PC-3 (cell line): ENCODE measurements around the gene C5orf22. TPM values are rescaled to one million over a fixed set of nuclear protein-coding genes. Genes with fewer than 3 reads are reported as not detected.

ENCODE experiments used
- ATAC-seq: fragments of 200-7000 bp; cut with Tn5 transposase; 2 replicates; pipeline ENCODE4 v1.9.1; 2020; ENCODE audit warnings: mild to moderate bottlenecking, moderate library complexity
- BruUV-seq: library from RNA; stranded (reverse); fragments of 400-500 nt; replicated peaks from 2 replicates; lab custom pipeline; 2021; lab: Mats Ljungman, UMichigan
- CTCF ChIA-PET: fragments of 300-600 bp; sonication (Branson Sonifier 250); formaldehyde crosslinking; loops from one replicate; lab custom pipeline; 2022; ENCODE audit warnings: antibody characterized with exemption; lab: Charles Lee
- POLR2A ChIA-PET: fragments of 300-600 bp; sonication (Branson Sonifier 250); formaldehyde crosslinking; loops from one replicate; lab custom pipeline; 2022; ENCODE audit warnings: antibody characterized with exemption; ENCODE audit not compliant: unreplicated experiment; lab: Charles Lee
- DNase-seq: peaks from one replicate; pipeline ENCODE4 v3.0.0-alpha.2; 2015
- H2AFZ ChIP-seq: fragments of 300-600 bp; sonication (generic); 2 replicates; pipeline ENCODE4 v1.6.0; 2016; ENCODE audit warnings: antibody characterized with exemption, low read length
- H3F3A ChIP-seq: fragments of 300-600 bp; sonication (generic); one replicate; pipeline ENCODE4 v1.6.0; 2017; ENCODE audit warnings: antibody characterized with exemption, low read length, control low read depth, mild to moderate bottlenecking; ENCODE audit not compliant: unreplicated experiment
- H3K27ac ChIP-seq: fragments of 300-600 bp; sonication (generic); 2 replicates; pipeline ENCODE4 v1.5.1; 2016; ENCODE audit warnings: mild to moderate bottlenecking, low read length
- H3K27me3 ChIP-seq: fragments of 300-600 bp; sonication (generic); 2 replicates; pipeline ENCODE4 v1.6.1; 2016; ENCODE audit warnings: low read length, mixed read lengths
- H3K36me3 ChIP-seq: fragments of 300-600 bp; sonication (generic); 2 replicates; pipeline ENCODE4 v1.6.1; 2016; ENCODE audit warnings: low read depth, mixed run types, low read length, mixed read lengths
- H3K4me1 ChIP-seq: fragments of 300-600 bp; sonication (generic); 2 replicates; pipeline ENCODE4 v1.5.1; 2016; ENCODE audit warnings: low read length; ENCODE audit not compliant: insufficient read depth
- H3K4me2 ChIP-seq: fragments of 300-600 bp; sonication (generic); 2 replicates; pipeline ENCODE4 v1.6.0; 2016; ENCODE audit warnings: low read length
- H3K4me3 ChIP-seq: fragments of 300-600 bp; sonication (generic); 2 replicates; pipeline ENCODE4 v1.5.1; 2016; ENCODE audit warnings: mild to moderate bottlenecking, low read length, mixed read lengths
- H3K79me2 ChIP-seq: fragments of 300-600 bp; sonication (generic); 2 replicates; pipeline ENCODE4 v1.6.1; 2017; ENCODE audit warnings: low read length, mixed read lengths
- H3K9ac ChIP-seq: fragments of 300-600 bp; sonication (generic); 2 replicates; pipeline ENCODE4 v1.6.0; 2016; ENCODE audit warnings: mild to moderate bottlenecking, low read length
- H3K9me2 ChIP-seq: fragments of 300-600 bp; sonication (generic); replicated peaks from 2 replicates; pipeline ENCODE4 v1.6.1; 2016; ENCODE audit warnings: mixed run types, low read length, mixed read lengths
- H3K9me3 ChIP-seq: fragments of 300-600 bp; sonication (generic); 2 replicates; pipeline ENCODE4 v1.6.1; 2016; ENCODE audit warnings: low read length, mixed read lengths
- H4K20me1 ChIP-seq: fragments of 300-600 bp; sonication (generic); 2 replicates; pipeline ENCODE4 v1.6.1; 2016; ENCODE audit warnings: low read length, mixed read lengths
- CTCF ChIP-seq: fragments of 300-600 bp; sonication (generic); conservative IDR thresholded peaks from 2 replicates; pipeline ENCODE4 v1.5.1; 2017; ENCODE audit warnings: antibody characterized with exemption, low read depth, mild to moderate bottlenecking, low read length
- EZH2 ChIP-seq: fragments of 300-600 bp; sonication (generic); IDR thresholded peaks from one replicate; pipeline ENCODE4 v1.6.1; 2017; ENCODE audit warnings: antibody characterized with exemption, mild to moderate bottlenecking, low read length; ENCODE audit not compliant: unreplicated experiment
- EZH2phosphoT487 ChIP-seq: fragments of 300-600 bp; sonication (generic); IDR thresholded peaks from 2 replicates; pipeline ENCODE4 v1.6.1; 2018; ENCODE audit warnings: mild to moderate bottlenecking, antibody characterized with exemption, low read length, borderline replicate concordance
- intact Hi-C: fragments of 100-400 bp; cut with micrococcal nuclease; formaldehyde crosslinking; loops from 2 replicates; pipeline ENCODE4 v1.9.0; 2023
- total RNA-seq: library from RNA; depleted of rRNA; stranded (reverse); fragments of >200 nt; gene quantifications from 2 replicates; pipeline ENCODE4 v1.2.3, GENCODE V29; 2014

The C5orf22 gene
- total RNA-seq, 1 experiment from 2014 or later, result 15.3 TPM

DNA sequence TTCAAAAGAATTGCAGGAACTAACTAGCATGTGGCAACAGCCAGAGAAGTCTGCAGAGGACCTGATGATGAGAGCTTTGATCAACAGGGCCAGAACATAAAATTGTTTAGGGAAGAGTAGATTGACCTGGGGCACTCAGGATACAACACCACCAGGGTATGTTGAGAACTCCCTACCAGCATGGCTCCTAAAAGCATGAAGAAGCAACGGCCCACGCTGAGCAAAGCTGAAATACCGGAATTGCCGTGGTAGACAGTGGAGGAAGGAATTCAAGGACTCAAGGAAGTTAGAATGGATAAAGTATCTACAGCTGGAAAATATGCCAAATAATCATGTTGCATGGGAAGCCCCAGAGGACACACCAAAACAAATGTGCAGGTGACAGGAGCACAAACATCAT is 31.8 kb upstream of the C5orf22 start:
- BruUV-seq, result no TSS peak
- no peak for ATAC-seq
- H2AFZ ChIP-seq, result no peak overlapping the region
- H3K36me3 ChIP-seq, result peaks cover 77% of the 10 kb centered on the region
- no peaks in the 10 kb centered on the region for H3K9me3 ChIP-seq
- no peaks in the 10 kb centered on the region for H3K9me2 ChIP-seq
- ChIA-PET POLR2A (no interaction called here), CTCF (no interaction called here)
- DNase-seq, result no peak
- TF ChIP-seq EZH2 (no peak), EZH2phosphoT487 (no peak), CTCF (no peak)
- H4K20me1 ChIP-seq, result no peaks in the 10 kb centered on the region
- no peaks in the 10 kb centered on the region for H3K27me3 ChIP-seq
- no peak overlapping the region for H3K4me2 ChIP-seq
- H3K9ac ChIP-seq, result no peak overlapping the region
- no peak overlapping the region for H3K4me3 ChIP-seq
- intact Hi-C loops, result no loop called here
- H3K4me1 ChIP-seq, result no peaks in the 10 kb centered on the region
- H3K27ac ChIP-seq, result no peak overlapping the region
- no peaks in the 10 kb centered on the region for H3F3A ChIP-seq
- no peaks in the 10 kb centered on the region for H3K79me2 ChIP-seq

DNA sequence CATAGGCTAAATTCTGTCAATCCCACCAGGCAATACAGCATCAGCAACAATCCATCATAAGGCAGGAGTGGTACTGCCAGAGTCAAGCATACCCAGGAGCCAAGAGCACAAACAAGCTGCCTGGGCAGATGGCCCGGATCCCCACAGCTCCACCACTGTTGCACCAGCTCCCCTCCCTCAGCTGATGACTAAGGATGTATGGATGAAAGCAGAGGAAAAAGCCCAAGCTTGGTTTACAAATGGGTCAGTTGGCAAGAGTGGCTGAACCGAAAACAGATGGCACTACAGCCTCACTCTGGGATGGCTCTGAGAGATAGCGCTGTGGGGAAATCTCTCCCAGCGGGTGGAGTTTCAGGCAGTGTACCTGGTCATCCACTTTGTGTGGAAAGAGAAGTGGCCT is 29.6 kb upstream of the C5orf22 start:
- BruUV-seq, result no TSS peak
- H3F3A ChIP-seq, result no peaks in the 10 kb centered on the region
- no peaks in the 10 kb centered on the region for H3K79me2 ChIP-seq
- no peak overlapping the region for H3K27ac ChIP-seq
- intact Hi-C loops, result no loop called here
- H3K9me2 ChIP-seq, result no peaks in the 10 kb centered on the region
- DNase-seq, result no peak
- H2AFZ ChIP-seq, result no peak overlapping the region
- CTCF ChIA-PET, result no interaction called here
- TF ChIP-seq CTCF (no peak), EZH2 (no peak), EZH2phosphoT487 (no peak)
- H4K20me1 ChIP-seq, result no peaks in the 10 kb centered on the region
- H3K27me3 ChIP-seq, result no peaks in the 10 kb centered on the region
- H3K4me3 ChIP-seq, result no peak overlapping the region
- H3K9ac ChIP-seq, result no peak overlapping the region
- H3K4me1 ChIP-seq, result no peaks in the 10 kb centered on the region
- POLR2A ChIA-PET, result no interaction called here
- no peak for ATAC-seq
- no peaks in the 10 kb centered on the region for H3K9me3 ChIP-seq
- H3K4me2 ChIP-seq, result no peak overlapping the region
- H3K36me3 ChIP-seq, result peaks cover 63% of the 10 kb centered on the region

- H3K4me2 ChIP-seq, result no peak overlapping the region
- H3F3A ChIP-seq, result no peaks in the 10 kb centered on the region
- no peaks in the 10 kb centered on the region for H4K20me1 ChIP-seq
- H3K9me2 ChIP-seq, result no peaks in the 10 kb centered on the region
- BruUV-seq, result no TSS peak
- H2AFZ ChIP-seq, result no peak overlapping the region
- H3K27me3 ChIP-seq, result no peaks in the 10 kb centered on the region
- intact Hi-C loops, result no loop called here
- H3K4me3 ChIP-seq, result no peak overlapping the region
- TF ChIP-seq EZH2phosphoT487, result no peak
- no peak for TF ChIP-seq CTCF
- TF ChIP-seq EZH2, result no peak
- no peak overlapping the region for H3K9ac ChIP-seq
- H3K4me1 ChIP-seq, result no peaks in the 10 kb centered on the region
- ATAC-seq, result no peak
- H3K9me3 ChIP-seq, result no peaks in the 10 kb centered on the region
- DNase-seq, result no peak
- ChIA-PET POLR2A (no interaction called here), CTCF (no interaction called here)
- peaks cover 59% of the 10 kb centered on the region for H3K36me3 ChIP-seq
- H3K27ac ChIP-seq, result no peak overlapping the region
- H3K79me2 ChIP-seq, result no peaks in the 10 kb centered on the region
These were observed 27.6 kb upstream of the C5orf22 start for GRCh38 chr5:31504529-31504928.
